ENCODE data around the gene CPA2. TPM values are rescaled to one million over a fixed set of nuclear protein-coding genes. Genes with fewer than 3 reads are reported as not detected.

The CPA2 gene
- total and polyA plus RNA-seq, 2 experiments from 2014 or later, result not detected

DNA sequence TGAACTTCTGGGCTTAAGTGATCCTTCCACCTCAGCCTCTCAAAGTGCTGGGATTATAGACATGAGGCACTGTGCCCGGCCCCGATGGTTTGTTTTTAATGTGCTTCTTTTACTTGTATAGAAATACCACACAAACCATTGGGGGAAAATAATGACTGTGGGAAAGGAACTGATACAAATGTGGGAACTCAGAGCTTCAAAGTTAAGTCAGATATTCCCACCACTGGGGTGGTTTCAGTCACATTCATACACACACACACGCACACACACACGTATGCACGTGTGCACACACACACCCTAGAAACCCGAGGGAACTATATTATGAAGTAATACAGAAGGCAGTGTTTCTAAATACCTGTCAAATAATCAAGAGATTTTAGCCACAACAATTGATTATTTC lies 43.3 kb downstream of the CPA2 start:
- no peak overlapping the region for H3K4me3 Mint-ChIP-seq
- TF ChIP-seq, protein P1, sequence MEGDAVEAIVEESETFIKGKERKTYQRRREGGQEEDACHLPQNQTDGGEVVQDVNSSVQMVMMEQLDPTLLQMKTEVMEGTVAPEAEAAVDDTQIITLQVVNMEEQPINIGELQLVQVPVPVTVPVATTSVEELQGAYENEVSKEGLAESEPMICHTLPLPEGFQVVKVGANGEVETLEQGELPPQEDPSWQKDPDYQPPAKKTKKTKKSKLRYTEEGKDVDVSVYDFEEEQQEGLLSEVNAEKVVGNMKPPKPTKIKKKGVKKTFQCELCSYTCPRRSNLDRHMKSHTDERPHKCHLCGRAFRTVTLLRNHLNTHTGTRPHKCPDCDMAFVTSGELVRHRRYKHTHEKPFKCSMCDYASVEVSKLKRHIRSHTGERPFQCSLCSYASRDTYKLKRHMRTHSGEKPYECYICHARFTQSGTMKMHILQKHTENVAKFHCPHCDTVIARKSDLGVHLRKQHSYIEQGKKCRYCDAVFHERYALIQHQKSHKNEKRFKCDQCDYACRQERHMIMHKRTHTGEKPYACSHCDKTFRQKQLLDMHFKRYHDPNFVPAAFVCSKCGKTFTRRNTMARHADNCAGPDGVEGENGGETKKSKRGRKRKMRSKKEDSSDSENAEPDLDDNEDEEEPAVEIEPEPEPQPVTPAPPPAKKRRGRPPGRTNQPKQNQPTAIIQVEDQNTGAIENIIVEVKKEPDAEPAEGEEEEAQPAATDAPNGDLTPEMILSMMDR (conservative IDR thresholded peaks at IDR 0.05; ENCODE audit: low read depth in 2 of 2), result no peak
- TF ChIP-seq ZNF114 (CRISPR knock-in tag; IDR thresholded peaks at IDR 0.05) (no peak), EZH2 (IDR thresholded peaks at IDR 0.05; ENCODE audit: low read depth, unreplicated experiment) (no peak), ZNF331 (CRISPR knock-in tag; IDR thresholded peaks at IDR 0.05; ENCODE audit: low read depth) (no peak)
- TF ChIP-seq, protein P2, sequence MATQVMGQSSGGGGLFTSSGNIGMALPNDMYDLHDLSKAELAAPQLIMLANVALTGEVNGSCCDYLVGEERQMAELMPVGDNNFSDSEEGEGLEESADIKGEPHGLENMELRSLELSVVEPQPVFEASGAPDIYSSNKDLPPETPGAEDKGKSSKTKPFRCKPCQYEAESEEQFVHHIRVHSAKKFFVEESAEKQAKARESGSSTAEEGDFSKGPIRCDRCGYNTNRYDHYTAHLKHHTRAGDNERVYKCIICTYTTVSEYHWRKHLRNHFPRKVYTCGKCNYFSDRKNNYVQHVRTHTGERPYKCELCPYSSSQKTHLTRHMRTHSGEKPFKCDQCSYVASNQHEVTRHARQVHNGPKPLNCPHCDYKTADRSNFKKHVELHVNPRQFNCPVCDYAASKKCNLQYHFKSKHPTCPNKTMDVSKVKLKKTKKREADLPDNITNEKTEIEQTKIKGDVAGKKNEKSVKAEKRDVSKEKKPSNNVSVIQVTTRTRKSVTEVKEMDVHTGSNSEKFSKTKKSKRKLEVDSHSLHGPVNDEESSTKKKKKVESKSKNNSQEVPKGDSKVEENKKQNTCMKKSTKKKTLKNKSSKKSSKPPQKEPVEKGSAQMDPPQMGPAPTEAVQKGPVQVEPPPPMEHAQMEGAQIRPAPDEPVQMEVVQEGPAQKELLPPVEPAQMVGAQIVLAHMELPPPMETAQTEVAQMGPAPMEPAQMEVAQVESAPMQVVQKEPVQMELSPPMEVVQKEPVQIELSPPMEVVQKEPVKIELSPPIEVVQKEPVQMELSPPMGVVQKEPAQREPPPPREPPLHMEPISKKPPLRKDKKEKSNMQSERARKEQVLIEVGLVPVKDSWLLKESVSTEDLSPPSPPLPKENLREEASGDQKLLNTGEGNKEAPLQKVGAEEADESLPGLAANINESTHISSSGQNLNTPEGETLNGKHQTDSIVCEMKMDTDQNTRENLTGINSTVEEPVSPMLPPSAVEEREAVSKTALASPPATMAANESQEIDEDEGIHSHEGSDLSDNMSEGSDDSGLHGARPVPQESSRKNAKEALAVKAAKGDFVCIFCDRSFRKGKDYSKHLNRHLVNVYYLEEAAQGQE (IDR thresholded peaks at IDR 0.05; ENCODE audit: unreplicated experiment), result no peak
- peaks cover 9% of the 10 kb centered on the region; the same call in 2 of the 3 replicates for H3K36me3 Mint-ChIP-seq (ENCODE audit: low read depth)
- H3K4me3 ChIP-seq, result no peak overlapping the region
- no peaks in the 10 kb centered on the region for H3K9me2 ChIP-seq (ENCODE audit: insufficient read depth)
- no peaks in the 10 kb centered on the region for H3K4me1 ChIP-seq (ENCODE audit: insufficient read depth)
- H3K27me3 Mint-ChIP-seq (ENCODE audit: insufficient read depth, low read depth, poor library complexity), result peaks cover 2% of the 10 kb centered on the region
- no peak overlapping the region for H2AFZ ChIP-seq
- H3K27ac Mint-ChIP-seq, result no peak overlapping the region
- DNase-seq (ENCODE audit: low spot score), result no peak
- H4K20me1 ChIP-seq (replicated peaks; ENCODE audit: insufficient read depth), result no peaks in the 10 kb centered on the region
- no peaks in the 10 kb centered on the region for H3K4me1 Mint-ChIP-seq
- H3K27me3 ChIP-seq (ENCODE audit: insufficient read depth), result no peaks in the 10 kb centered on the region
- no peak for ATAC-seq
- no peak overlapping the region for H3K27ac ChIP-seq (ENCODE audit: low read depth)
- no peaks in the 10 kb centered on the region for H3K36me3 ChIP-seq (ENCODE audit: insufficient read depth)
- no peak overlapping the region for H3K4me2 ChIP-seq
- H3K9me3 Mint-ChIP-seq, result peaks cover 13% of the 10 kb centered on the region
- no peaks in the 10 kb centered on the region for H3F3A ChIP-seq (replicated peaks; ENCODE audit: low read depth)
- no peaks in the 10 kb centered on the region for H3K79me2 ChIP-seq (replicated peaks; ENCODE audit: insufficient read depth)

DNA sequence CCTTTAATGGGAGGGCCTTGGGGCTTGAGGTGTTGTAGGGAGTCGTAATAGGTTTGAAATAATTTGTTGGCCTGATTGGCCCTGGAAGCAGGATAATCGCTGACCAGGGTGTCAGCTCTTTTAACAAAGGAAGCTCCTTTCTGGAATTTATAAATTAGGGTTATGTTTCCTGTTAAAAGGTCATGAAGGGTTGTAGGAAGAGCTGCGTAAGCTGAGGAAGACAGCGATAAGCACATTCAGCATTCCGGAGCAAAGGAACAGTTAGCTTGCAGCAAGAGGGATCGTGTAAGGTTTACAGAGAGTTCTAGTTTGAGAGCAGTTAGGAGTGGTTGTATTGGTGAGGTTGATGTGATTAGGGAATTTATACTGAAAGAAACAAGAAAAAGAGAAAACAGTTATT lies 47.6 kb downstream of the CPA2 start:
- no peaks in the 10 kb centered on the region for H3K4me1 ChIP-seq (ENCODE audit: insufficient read depth)
- H2AFZ ChIP-seq, result 0 out of 2 replicates have a peak overlapping the region, but pooled peaks have one; percentile 47
- H3K27me3 ChIP-seq (ENCODE audit: insufficient read depth), result no peaks in the 10 kb centered on the region
- H3K79me2 ChIP-seq (replicated peaks; ENCODE audit: insufficient read depth), result no peaks in the 10 kb centered on the region
- H4K20me1 ChIP-seq (replicated peaks; ENCODE audit: insufficient read depth), result no peaks in the 10 kb centered on the region
- 0 out of 2 replicates have a peak, but pooled peaks cover 3% of the 10 kb centered on the region for H3K9me2 ChIP-seq (ENCODE audit: insufficient read depth)
- ATAC-seq, result no peak
- H3K36me3 Mint-ChIP-seq (ENCODE audit: low read depth), result peaks cover 9% of the 10 kb centered on the region; the same call in 2 of the 3 replicates
- H3K9me3 Mint-ChIP-seq, result peaks cover 13% of the 10 kb centered on the region
- no peak for DNase-seq (ENCODE audit: low spot score)
- no peak overlapping the region for H3K27ac Mint-ChIP-seq
- peaks cover 4% of the 10 kb centered on the region for H3K27me3 Mint-ChIP-seq (ENCODE audit: insufficient read depth, low read depth, poor library complexity)
- no peaks in the 10 kb centered on the region for H3F3A ChIP-seq (replicated peaks; ENCODE audit: low read depth)
- H3K36me3 ChIP-seq (ENCODE audit: insufficient read depth), result no peaks in the 10 kb centered on the region
- H3K4me3 Mint-ChIP-seq, result no peak overlapping the region
- H3K4me2 ChIP-seq, result no peak overlapping the region
- no peaks in the 10 kb centered on the region for H3K4me1 Mint-ChIP-seq
- no peak overlapping the region for H3K4me3 ChIP-seq
- no peak overlapping the region for H3K27ac ChIP-seq (ENCODE audit: low read depth)
- no peak for TF ChIP-seq EZH2phosphoT487 (IDR thresholded peaks at IDR 0.05; ENCODE audit: unreplicated experiment)
- TF ChIP-seq NANOG (IDR thresholded peaks at IDR 0.05; ENCODE audit: borderline replicate concordance), result no peak
- no peak for TF ChIP-seq CREB1 (CRISPR knock-in tag; IDR thresholded peaks at IDR 0.05; ENCODE audit: low read depth)
- TF ChIP-seq ZNF114 (CRISPR knock-in tag; IDR thresholded peaks at IDR 0.05), result no peak
- TF ChIP-seq, protein P2 (IDR thresholded peaks at IDR 0.05; ENCODE audit: unreplicated experiment), result no peak
- no peak for TF ChIP-seq POLR2AphosphoS5 (IDR thresholded peaks at IDR 0.05; ENCODE audit: low read depth)
- no peak for TF ChIP-seq EZH2 (IDR thresholded peaks at IDR 0.05; ENCODE audit: low read depth, unreplicated experiment)
- no peak for TF ChIP-seq ZNF331 (CRISPR knock-in tag; IDR thresholded peaks at IDR 0.05; ENCODE audit: low read depth)
- TF ChIP-seq, protein P1 (conservative IDR thresholded peaks at IDR 0.05; ENCODE audit: low read depth in 2 of 2), result no peak
